HG03060 (cell line): Measurements from ENCODE around the gene FAM3C.
"Not testable (repeated sequence)": the region's sequence is repeated elsewhere in the genome, so short reads cannot be mapped to it uniquely, and the experiment has no call there.

Experiments used
- ATAC-seq: cut with Tn5 transposase; IDR thresholded peaks from one replicate; pipeline ENCODE4 v1.9.1; 2021; ENCODE audit warnings: low read depth, moderate number of reproducible peaks; ENCODE audit not compliant: unreplicated experiment

FAM3C gene, protein sequence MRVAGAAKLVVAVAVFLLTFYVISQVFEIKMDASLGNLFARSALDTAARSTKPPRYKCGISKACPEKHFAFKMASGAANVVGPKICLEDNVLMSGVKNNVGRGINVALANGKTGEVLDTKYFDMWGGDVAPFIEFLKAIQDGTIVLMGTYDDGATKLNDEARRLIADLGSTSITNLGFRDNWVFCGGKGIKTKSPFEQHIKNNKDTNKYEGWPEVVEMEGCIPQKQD

DNA sequence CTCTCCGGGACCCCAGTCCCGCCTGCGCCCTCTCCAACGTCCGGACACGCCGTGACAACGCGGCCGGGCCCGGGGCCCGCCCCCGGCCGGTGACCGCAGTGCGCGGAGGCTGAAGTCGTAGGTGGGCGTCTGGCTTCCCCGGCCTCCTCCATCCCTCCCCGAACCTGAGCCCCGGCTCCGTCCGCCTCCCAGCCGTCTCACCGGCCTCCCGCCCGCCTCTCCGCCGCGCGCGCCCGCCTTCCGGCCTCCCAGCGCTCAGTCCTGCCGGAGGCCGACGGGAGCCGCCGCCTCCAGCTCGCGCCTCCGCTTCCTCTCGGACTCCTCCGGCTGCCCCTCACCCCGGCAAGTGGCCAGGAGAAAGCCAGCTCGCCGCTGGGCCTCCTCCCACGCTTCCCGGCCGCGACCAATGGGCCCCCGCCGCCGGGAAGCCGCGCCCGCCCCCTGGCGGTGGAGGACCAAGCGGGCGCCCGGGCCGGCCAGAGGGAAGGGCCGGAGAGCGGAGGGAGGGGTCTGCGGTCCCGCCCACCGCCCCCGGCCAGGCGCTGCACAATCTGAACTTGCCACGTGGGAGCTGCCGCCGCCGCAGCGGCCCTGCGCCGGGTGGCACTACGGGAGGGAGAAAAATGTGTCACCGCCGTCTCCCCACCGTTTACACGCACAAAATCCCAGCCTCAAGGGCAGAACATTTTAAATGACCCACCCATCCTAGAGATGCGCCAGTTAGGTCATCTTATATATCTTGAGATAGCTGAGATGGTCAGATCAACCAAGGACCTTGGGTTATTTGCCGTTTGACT lies at the start of gene FAM3C:
Gene FAM3C, minus strand, starts transcription at position 348 of the 797 bp plus-strand sequence. CDS start 13,339 bp downstream, outside the sequence.
- peak; percentile 48 for ATAC-seq

DNA sequence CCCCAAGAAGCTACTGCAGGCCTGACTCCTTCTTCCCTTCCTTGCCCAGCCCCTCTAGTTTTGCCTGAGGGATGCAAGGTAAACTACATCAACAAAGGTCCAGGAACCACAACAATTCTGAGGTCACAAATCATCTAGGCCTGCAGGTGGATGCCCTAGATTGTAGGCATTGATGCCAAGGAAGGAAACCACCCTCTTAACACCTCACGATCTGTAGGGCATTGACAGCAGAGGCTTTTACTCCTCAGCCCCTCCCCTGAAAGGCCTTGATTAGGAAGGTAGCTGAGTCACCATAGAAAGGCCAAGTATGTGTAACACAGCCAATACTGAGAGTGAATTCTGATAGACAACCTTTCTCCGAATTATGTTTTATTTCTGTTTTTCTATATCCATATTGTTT lies 46.7 kb upstream of the FAM3C start:
- ATAC-seq: no peak

- no peak for ATAC-seq
Observed at GRCh38 chr7:121440857-121441503, 44.9 kb upstream of the FAM3C start.

DNA sequence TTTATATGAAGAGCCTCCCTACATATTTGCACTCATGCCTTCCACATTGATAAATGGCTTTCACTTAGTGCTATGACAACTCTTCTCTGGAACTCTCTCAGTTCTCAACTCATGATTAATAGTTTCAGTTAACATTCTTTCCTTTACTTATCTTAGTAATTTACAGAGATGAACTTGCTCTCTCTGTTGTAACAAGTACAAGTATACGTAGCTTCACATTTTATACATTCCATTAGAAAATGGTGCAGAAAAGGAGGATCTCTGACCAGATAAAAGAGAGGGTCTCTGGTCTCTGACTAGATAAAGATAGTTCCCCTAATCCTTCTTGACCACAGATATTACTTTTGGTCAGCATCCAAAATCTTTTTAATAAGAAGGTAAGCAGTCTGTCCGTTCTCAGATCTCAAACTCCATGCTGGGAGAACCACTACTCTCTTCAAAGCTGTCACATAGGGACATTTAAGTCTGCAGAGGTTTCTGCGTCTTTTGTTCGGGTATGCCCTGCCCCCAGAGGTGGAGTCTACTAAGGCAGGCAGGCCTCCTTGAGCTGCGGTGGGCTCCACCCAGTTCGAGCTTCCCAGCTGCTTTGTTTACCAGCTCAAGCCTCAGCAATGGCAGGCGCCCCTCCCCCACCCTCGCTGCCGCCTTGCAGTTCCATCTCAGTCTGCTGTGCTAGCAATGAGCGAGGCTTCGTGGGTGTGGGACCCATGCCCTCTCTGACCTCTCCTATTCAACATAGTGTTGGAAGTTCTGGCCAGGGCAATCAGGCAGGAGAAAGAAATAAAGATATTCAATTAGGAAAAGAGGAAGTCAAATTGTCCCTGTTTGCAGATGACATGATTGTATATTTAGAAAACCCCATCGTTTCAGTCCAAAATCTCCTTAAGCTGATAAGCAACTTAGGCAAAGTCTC lies 42.2 kb upstream of the FAM3C start:
- ATAC-seq: not testable (repeated sequence)

DNA sequence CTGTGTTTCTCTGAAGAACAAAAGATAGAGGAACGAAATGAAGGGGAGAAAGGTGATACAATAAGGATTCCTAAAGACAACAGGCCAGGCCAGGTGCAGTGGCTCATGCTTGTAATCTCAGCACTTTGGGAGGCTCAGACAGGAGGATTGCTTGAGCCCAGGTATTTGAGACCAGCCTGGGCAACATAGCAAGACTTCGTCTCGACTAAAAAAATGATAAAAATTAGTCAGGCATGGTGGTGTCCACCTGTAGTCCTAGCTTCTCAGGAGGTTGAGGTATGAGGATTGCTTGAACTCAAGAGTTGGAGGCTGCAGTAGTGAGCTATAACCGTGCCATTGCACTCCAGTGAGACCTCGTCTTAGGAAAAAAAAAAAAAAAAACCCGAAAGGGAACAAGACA lies 41.4 kb upstream of the FAM3C start:
- no peak for ATAC-seq

DNA sequence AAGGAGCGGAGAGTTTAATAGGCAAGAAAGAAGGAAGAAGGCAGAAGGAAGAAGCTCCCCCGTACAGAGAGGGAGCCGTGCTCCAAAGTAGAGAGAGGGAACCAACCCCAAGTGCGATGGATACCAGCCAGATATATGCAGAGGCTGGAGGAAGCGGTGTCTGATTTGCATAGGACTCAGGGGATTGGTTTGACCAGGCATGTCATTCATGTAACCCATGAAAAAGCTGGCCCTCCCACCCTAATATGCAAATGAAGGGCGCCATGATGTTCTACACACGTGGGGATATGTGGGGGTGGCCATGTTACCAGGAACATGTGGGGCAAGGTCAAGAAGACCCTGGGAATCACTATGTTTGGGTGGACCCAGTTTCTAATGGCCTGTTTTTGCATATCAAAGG lies 40.6 kb upstream of the FAM3C start:
- ATAC-seq: no peak

DNA sequence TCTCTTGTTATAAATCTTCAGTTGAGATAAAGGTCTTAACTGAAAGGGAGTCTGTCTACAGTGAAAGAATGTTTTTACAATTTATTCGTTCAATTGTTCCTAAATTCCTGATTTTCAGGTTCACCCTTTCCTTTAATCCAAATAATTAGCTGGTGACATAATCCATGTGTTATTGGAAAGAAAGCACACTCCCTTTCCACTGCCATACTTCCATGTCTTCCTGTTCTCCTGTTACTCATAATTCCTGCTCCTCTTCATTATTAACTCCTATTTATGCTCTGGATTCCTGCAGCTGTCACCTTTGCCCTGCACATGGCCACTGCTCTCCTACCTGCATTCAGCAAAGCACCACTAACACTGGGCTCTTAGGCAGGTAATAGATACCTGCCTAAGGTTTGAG lies 40.0 kb upstream of the FAM3C start:
- ATAC-seq: no peak

DNA sequence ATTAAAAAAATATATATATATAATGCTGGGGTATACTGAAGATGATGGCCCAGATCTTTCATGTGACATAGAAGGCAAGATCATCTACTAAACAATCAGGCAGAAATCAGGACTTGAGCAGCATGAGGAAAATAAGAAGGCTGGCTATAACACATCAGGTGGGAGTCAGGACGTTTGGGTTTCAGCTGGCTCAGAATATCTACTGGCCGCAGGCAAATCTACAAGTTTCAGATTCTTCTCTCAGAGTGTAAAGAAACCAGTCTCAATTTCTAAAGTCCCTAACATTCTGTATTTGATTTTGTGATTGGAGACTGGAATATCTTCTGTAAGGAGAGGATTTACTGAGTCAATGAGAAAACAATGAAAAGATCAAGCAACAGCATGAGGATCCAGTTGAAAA lies 37.7 kb upstream of the FAM3C start:
- no peak for ATAC-seq

DNA sequence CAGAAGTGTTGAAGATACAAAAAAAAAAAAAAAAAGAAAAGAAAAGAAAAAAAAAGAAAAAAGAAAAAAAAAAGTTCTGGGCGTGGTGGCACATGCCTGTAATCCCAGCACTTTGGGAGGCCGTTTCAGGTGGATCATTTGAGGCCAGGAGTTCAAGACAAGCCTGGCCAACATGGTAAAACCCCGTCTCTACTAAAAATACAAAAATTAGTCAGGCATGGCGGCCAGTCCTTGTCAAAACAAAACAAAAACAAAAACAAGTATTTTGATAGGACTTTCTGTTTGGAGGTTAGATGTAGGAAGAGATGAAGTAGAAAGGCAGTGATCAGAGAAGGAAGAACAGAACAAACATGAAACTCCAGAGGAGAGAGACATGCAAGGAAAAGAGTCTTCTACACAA lies 36.4 kb upstream of the FAM3C start:
- ATAC-seq: peak; percentile 77

DNA sequence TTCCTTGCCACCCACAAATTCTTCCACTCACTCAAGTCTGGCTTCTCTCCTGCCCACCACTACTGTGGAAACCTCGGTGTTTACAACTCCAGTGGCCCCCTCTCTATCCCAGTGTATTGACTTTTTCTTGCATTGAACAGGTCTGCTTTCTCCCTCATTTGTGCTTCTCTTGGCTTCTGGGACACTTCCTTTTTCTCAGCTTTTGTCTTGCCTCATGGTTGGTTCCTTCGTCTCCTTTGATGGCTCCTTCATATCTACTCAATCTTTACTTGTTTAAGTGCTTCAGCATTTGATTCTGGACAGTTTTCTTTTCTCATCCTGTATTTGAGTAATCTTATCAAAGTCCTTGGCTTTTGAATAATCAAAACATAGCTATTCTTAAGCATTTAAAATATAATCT lies 35.9 kb upstream of the FAM3C start:
- no peak for ATAC-seq

DNA sequence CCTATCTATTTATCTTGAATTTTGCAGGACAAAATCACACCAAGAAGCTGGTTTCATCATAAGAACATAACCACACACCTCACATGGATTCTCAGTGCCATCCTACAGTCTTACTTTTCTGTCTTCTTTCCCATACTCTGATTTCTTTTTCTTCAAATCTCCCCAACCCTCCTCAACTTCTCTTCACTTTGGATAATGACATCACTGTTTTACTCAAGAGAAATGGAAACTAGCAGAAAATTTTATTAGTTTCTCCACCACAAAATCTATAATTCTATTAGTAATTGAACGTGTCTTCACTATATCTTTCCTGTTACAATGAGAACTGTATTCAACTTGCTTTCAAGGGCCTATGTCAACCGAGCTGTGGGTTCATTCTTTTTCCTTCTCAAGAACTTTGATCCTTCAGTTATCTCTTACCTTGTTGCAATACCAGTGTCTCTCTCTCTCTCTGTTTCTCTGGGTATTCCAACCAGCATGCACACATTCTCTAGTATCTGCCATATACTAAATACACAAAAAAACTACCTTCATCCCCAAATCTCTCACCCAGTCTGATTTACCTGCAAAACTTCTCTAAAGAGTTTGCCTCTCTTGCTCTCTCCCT lies 35.4 kb upstream of the FAM3C start:
- no peak for ATAC-seq

DNA sequence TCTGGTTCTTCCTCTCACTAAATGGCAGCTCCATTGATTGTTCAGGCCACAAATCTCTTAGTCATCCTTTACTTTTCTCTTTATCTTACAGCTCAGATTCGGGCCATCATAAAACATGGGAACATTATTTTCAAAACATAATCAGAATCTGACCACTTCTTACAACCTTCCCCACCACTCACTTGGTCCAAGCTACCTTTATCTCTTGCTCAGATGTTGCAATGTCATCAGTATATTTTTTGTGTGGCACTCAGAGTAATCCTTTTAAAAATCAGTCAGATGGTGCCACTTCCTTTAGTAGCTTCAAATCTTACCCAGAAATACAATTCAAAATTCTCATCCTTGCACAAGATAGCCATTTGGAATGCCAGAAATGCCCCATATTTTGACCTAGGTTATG lies 34.5 kb upstream of the FAM3C start:
- ATAC-seq: no peak

GRCh38 chr7:121429798-121430197 lies 33.7 kb upstream of the FAM3C start:
- no peak for ATAC-seq

GRCh38 chr7:121428855-121429489 lies 32.9 kb upstream of the FAM3C start:
- no peak for ATAC-seq

DNA sequence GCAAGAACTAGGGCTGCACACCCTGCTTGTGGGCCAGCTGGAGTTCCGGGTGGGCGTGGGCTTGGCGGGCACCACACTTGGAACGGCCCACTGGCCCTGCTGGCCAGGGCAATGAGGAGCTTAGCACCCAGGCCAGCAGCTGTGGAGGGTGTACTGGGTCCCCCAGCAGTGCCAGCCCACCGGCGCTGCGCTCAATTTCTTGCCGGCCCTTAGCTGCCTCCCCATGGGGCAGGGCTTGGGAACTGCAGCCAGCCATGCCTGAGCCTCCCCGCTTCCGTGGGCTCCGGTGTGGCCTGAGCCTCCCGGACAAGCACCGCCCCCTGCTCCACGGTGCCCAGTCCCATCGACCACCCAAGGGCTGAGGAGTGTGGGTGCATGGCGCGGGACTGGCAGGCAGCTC lies 25.6 kb upstream of the FAM3C start:
- ATAC-seq: not testable (repeated sequence)

GRCh38 chr7:121420976-121421375 lies 24.9 kb upstream of the FAM3C start:
- ATAC-seq: no peak

DNA sequence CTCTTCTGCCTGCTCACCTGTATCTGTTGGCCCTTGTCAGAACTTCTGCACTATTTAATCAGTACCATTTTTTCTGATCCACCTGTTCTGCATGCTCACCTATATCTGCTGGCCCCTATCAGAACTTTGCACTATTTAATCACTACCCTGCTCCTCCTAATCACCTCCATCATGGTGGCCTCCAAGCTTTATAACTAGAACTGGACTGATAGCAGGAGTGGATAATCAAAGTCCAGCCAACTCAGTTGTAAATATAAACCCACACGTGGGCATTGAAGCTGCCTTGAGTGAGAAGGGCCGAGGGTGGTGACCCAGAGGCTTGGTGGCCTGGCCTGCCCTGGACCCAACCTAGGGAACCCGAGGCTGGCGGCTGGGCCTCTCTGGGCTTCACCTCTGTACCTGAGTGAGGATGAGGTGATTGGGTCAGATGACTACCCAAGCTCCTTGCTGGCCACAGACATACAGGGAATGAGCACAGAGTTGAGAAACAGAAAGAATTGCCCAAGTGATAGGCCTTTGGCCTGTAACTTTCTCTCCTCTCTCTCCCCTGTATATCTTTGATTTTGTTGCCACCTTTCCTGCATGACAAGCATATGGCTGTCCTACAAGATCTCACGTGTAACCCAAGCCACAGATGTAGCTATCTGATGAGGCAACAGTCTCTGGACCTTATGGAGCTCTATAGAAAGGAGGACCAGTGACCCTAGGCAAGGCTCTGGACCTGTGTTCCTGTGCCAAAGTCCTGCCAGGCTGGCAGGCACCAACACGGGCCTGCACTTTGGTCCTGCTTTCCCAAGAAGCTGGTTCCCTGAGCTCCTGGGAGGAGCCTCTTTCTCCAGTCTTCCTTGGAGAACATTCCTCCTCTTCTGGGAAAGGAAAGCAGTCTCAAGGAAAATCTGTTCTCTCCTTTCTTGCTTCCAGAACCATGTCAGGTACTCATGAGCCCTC lies 23.4 kb upstream of the FAM3C start:
- ATAC-seq: no peak

DNA sequence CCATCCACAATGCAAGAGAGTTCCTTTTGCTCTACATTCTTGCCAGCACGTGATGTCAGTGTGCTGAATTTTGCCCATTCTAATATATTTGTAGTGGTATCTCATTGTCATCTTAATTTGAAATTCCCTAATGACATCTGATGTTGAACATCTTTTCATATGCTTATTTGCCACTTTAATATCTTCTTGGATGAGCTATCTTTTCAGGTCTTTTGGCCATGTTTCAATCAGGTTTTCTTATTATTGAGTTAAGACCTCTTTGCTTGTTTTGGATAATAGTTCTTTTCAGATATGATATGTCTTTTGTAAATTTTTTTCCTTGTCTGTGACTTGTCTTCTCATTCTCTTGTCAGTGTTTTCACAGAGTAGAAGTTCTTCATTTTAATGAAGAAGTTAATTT lies 20.4 kb upstream of the FAM3C start:
- ATAC-seq: no peak

- ATAC-seq: no peak
Observed at GRCh38 chr7:121414436-121414835, 18.3 kb upstream of the FAM3C start.
